ENCODE data around the gene TNRC6B. TPM values are rescaled to one million over a fixed set of nuclear protein-coding genes. Genes with fewer than 3 reads are reported as not detected.
"Not testable (repeated sequence)": the region's sequence is repeated elsewhere in the genome, so short reads cannot be mapped to it uniquely, and the experiment has no call there.

Gene TNRC6B
- total RNA-seq, 4 donors from 2014 or later: 34.5 to 57.0 (median 45.4) TPM

- Histone ChIP-seq H3K4me1 (peaks cover 0 to 27% (median 20%) of the 10 kb centered on the region in 4 donors), H3K27me3 (no peaks in the 10 kb centered on the region), H3K4me3 (no peak overlapping the region), H3K36me3 (peaks cover 35 to 49% (median 45%) of the 10 kb centered on the region in 4 donors), H3K9me3 (no peaks in the 10 kb centered on the region), H3K27ac (replicated peaks in 1 of 4) (no peak overlapping the region)
- DNase-seq (ENCODE audit: extremely low spot score): no peak
- TF ChIP-seq POLR2A (IDR thresholded peaks at IDR 0.05; ENCODE audit: low read depth) (no peak), EP300 (IDR thresholded peaks at IDR 0.05) (no peak), POLR2AphosphoS5 (IDR thresholded peaks at IDR 0.05) (no peak), CTCF (IDR thresholded peaks at IDR 0.05) (no peak)
- intact Hi-C loops (cut with DNase I): no loop called here
- WGBS: 85% methylated on average over 3 of the region's 3 CpGs
Measured at GRCh38 chr22:40368836-40369235, 191.1 kb downstream of the TNRC6B start.

- Histone ChIP-seq H3K9me3 (no peaks in the 10 kb centered on the region), H3K36me3 (no peaks in the 10 kb centered on the region), H3K4me3 (no peak overlapping the region), H3K4me1 (peaks cover 0 to 27% (median 20%) of the 10 kb centered on the region in 4 donors), H3K27ac (replicated peaks in 1 of 4) (no peak overlapping the region), H3K27me3 (no peaks in the 10 kb centered on the region)
- intact Hi-C loops (cut with DNase I): loop anchor here (10.0 kb wide), 1 partner anchor 260 kb away; the partner anchor contains the start of gene MRTFA
- TF ChIP-seq CTCF (IDR thresholded peaks at IDR 0.05) (no peak), POLR2AphosphoS5 (IDR thresholded peaks at IDR 0.05) (no peak)
- 96% methylated on average over 8 of the region's 8 CpGs for WGBS
- DNase-seq (ENCODE audit: extremely low spot score): no peak
Measured at GRCh38 chr22:40374567-40374966, 196.8 kb downstream of the TNRC6B start.

GRCh38 chr22:40376149-40376548 is 198.4 kb downstream of the TNRC6B start:
- Histone ChIP-seq H3K4me1 (peaks cover 0 to 21% (median 17%) of the 10 kb centered on the region in 4 donors), H3K36me3 (no peaks in the 10 kb centered on the region), H3K4me3 (no peak overlapping the region), H3K27ac (replicated peaks in 1 of 4) (no peak overlapping the region), H3K27me3 (no peaks in the 10 kb centered on the region), H3K9me3 (no peaks in the 10 kb centered on the region)
- WGBS: 85% methylated on average over 5 of the region's 5 CpGs
- intact Hi-C loops (cut with DNase I): loop anchor here (10.0 kb wide), 1 partner anchor 259 kb away; the partner anchor contains the start of gene MRTFA
- DNase-seq (ENCODE audit: extremely low spot score): no peak
- TF ChIP-seq POLR2A (IDR thresholded peaks at IDR 0.05; ENCODE audit: low read depth): no peak
- TF ChIP-seq POLR2AphosphoS5 (IDR thresholded peaks at IDR 0.05): no peak
- TF ChIP-seq EP300 (IDR thresholded peaks at IDR 0.05): no peak

GRCh38 chr22:40377931-40378330 is 200.2 kb downstream of the TNRC6B start:
- DNase-seq (ENCODE audit: extremely low spot score): no peak
- H3K36me3 ChIP-seq: no peaks in the 10 kb centered on the region
- H3K4me3 ChIP-seq: no peak overlapping the region
- no peaks in the 10 kb centered on the region for H3K9me3 ChIP-seq
- intact Hi-C loops (cut with DNase I): loop anchor here (10.0 kb wide), 1 partner anchor 257 kb away; the partner anchor contains the start of gene MRTFA
- WGBS: 96% methylated on average over 2 of the region's 2 CpGs
- no peaks in the 10 kb centered on the region for H3K27me3 ChIP-seq
- TF ChIP-seq POLR2A (IDR thresholded peaks at IDR 0.05; ENCODE audit: low read depth): no peak
- no peak overlapping the region for H3K27ac ChIP-seq (replicated peaks in 1 of 4)
- peaks cover 0 to 3% (median 2%) of the 10 kb centered on the region in 4 donors for H3K4me1 ChIP-seq

- WGBS: 91% methylated on average over 10 of the region's 11 CpGs
- not testable (repeated sequence) for H3K9me3 ChIP-seq; H3K4me3 ChIP-seq; H3K36me3 ChIP-seq; DNase-seq (ENCODE audit: extremely low spot score); H3K27me3 ChIP-seq; H3K4me1 ChIP-seq; H3K27ac ChIP-seq (replicated peaks in 1 of 4)
- intact Hi-C loops (cut with DNase I): loop anchor here (10.0 kb wide), 1 partner anchor 256 kb away; the partner anchor contains the start of gene MRTFA
Measured at GRCh38 chr22:40378448-40378847, 200.7 kb downstream of the TNRC6B start.

- DNase-seq (ENCODE audit: extremely low spot score): no peak
- no peaks in the 10 kb centered on the region for H3K27me3 ChIP-seq
- intact Hi-C loops (cut with DNase I): no loop called here
- TF ChIP-seq EP300 (IDR thresholded peaks at IDR 0.05) (no peak), POLR2AphosphoS5 (IDR thresholded peaks at IDR 0.05) (no peak), POLR2A (IDR thresholded peaks at IDR 0.05; ENCODE audit: low read depth) (no peak), CTCF (IDR thresholded peaks at IDR 0.05) (no peak)
- H3K36me3 ChIP-seq: no peaks in the 10 kb centered on the region
- H3K4me3 ChIP-seq: no peak overlapping the region
- no peaks in the 10 kb centered on the region for H3K9me3 ChIP-seq
- peaks cover 0 to 4% (median 0%) of the 10 kb centered on the region in 4 donors for H3K4me1 ChIP-seq
- WGBS: 91% methylated on average over 3 of the region's 3 CpGs
- H3K27ac ChIP-seq (replicated peaks in 1 of 4): no peak overlapping the region
Measured at GRCh38 chr22:40381461-40381860, 203.7 kb downstream of the TNRC6B start.
